Measurements from ENCODE around the gene NDUFS1.
A peak's percentile ranks its signal among the peaks of the same experiment; 100 is the strongest.
"Not testable (repeated sequence)": the region's sequence is repeated elsewhere in the genome, so short reads cannot be mapped to it uniquely, and the experiment has no call there.

NDUFS1 gene

GRCh38 chr2:206159346-206160124, at the start of gene NDUFS1, which contains the start of gene EEF1B2:
TSS of gene NDUFS1 (minus strand) at chr2:206159444. CDS start at chr2:206153678, 5,766 bp downstream.
TSS of gene EEF1B2 (plus strand) at chr2:206159895. CDS start at chr2:206159980, 85 bp downstream.
- Mint-ChIP-seq H3K27me3 (ENCODE audit: low read depth) (peaks cover 3% of the 10 kb centered on the region), H3K4me1 (peaks cover 37% of the 10 kb centered on the region), H3K9me3 (no peaks in the 10 kb centered on the region), H3K4me3 (peak within 1 kb of the TSS; percentile 94 to 99 (median 99)), H3K36me3 (ENCODE audit: low read depth) (peaks cover 53% of the 10 kb centered on the region), H3K27ac (peak within 1 kb of the TSS; percentile 99 to 100 (median 100))
- TF ChIP-seq CTCF (IDR thresholded peaks at IDR 0.05; ENCODE audit: unreplicated experiment in 3 of 3), result no peak

- peaks cover 14% of the 10 kb centered on the region for H3K4me1 Mint-ChIP-seq
- no peaks in the 10 kb centered on the region for H3K9me3 Mint-ChIP-seq
- no peaks in the 10 kb centered on the region for H3K36me3 Mint-ChIP-seq (ENCODE audit: low read depth)
- H3K27ac Mint-ChIP-seq, result no peak overlapping the region
- H3K4me3 Mint-ChIP-seq, result no peak overlapping the region
- TF ChIP-seq CTCF (IDR thresholded peaks at IDR 0.05; ENCODE audit: unreplicated experiment in 3 of 3), result no peak
- H3K27me3 Mint-ChIP-seq (ENCODE audit: low read depth), result peaks cover 3% of the 10 kb centered on the region
Observed at GRCh38 chr2:206208900-206209299, 49.7 kb upstream of the NDUFS1 start.

- H3K27me3 Mint-ChIP-seq (ENCODE audit: low read depth); H3K27ac Mint-ChIP-seq; H3K9me3 Mint-ChIP-seq; H3K36me3 Mint-ChIP-seq (ENCODE audit: low read depth); H3K4me3 Mint-ChIP-seq; H3K4me1 Mint-ChIP-seq: not testable (repeated sequence)
Observed at GRCh38 chr2:206207316-206207715, 48.1 kb upstream of the NDUFS1 start.

GRCh38 chr2:206204710-206205109, 45.5 kb upstream of the NDUFS1 start:
- H3K36me3 Mint-ChIP-seq (ENCODE audit: low read depth), result no peaks in the 10 kb centered on the region
- no peaks in the 10 kb centered on the region for H3K4me1 Mint-ChIP-seq
- H3K4me3 Mint-ChIP-seq, result no peak overlapping the region
- no peaks in the 10 kb centered on the region for H3K9me3 Mint-ChIP-seq
- no peak for TF ChIP-seq CTCF (IDR thresholded peaks at IDR 0.05; ENCODE audit: unreplicated experiment in 3 of 3)
- no peak overlapping the region for H3K27ac Mint-ChIP-seq
- no peaks in the 10 kb centered on the region for H3K27me3 Mint-ChIP-seq (ENCODE audit: low read depth)

- no peaks in the 10 kb centered on the region for H3K27me3 Mint-ChIP-seq (ENCODE audit: low read depth)
- no peaks in the 10 kb centered on the region for H3K9me3 Mint-ChIP-seq
- no peaks in the 10 kb centered on the region for H3K36me3 Mint-ChIP-seq (ENCODE audit: low read depth)
- H3K4me1 Mint-ChIP-seq, result no peaks in the 10 kb centered on the region
- no peak for TF ChIP-seq CTCF (IDR thresholded peaks at IDR 0.05; ENCODE audit: unreplicated experiment in 3 of 3)
- H3K4me3 Mint-ChIP-seq, result no peak overlapping the region
- no peak overlapping the region for H3K27ac Mint-ChIP-seq
Observed at GRCh38 chr2:206203331-206203730, 44.1 kb upstream of the NDUFS1 start.

GRCh38 chr2:206202446-206202845, 43.2 kb upstream of the NDUFS1 start:
- Mint-ChIP-seq H3K36me3 (ENCODE audit: low read depth) (no peaks in the 10 kb centered on the region), H3K27me3 (ENCODE audit: low read depth) (no peaks in the 10 kb centered on the region), H3K27ac (no peak overlapping the region), H3K4me3 (no peak overlapping the region), H3K9me3 (no peaks in the 10 kb centered on the region), H3K4me1 (no peaks in the 10 kb centered on the region)
- no peak for TF ChIP-seq CTCF (IDR thresholded peaks at IDR 0.05; ENCODE audit: unreplicated experiment in 3 of 3)
